Neural progenitor cell (in vitro differentiated cells): ENCODE results near the gene RETN. TPM values are rescaled to one million over a fixed set of nuclear protein-coding genes. Genes with fewer than 3 reads are reported as not detected.

Experiments
- DNase-seq: peaks from one replicate; pipeline ENCODE4 v3.0.0-alpha.2; 2016; ENCODE audit warnings: low spot score
- H2AFZ ChIP-seq: fragments of 200-600 bp; sonication (generic); replicated peaks from 2 replicates; pipeline ENCODE4 v1.6.1; 2016; ENCODE audit warnings: antibody characterized with exemption
- H3F3A ChIP-seq: fragments of 200-600 bp; sonication (generic); 2 replicates; pipeline ENCODE4 v1.6.1; 2016; ENCODE audit warnings: antibody characterized with exemption, low read depth
- H3K27ac ChIP-seq: fragments of 200-600 bp; sonication (generic); 2 replicates; pipeline ENCODE4 v1.5.1; 2016; ENCODE audit warnings: mild to moderate bottlenecking
- H3K27me3 ChIP-seq: fragments of 200-600 bp; sonication (generic); 2 replicates; pipeline ENCODE4 v1.6.1; 2016; ENCODE audit warnings: mild to moderate bottlenecking, moderate library complexity
- H3K36me3 ChIP-seq: fragments of 200-600 bp; sonication (generic); 2 replicates; pipeline ENCODE4 v1.5.1; 2016
- H3K4me1 ChIP-seq: fragments of 200-600 bp; sonication (generic); 2 replicates; pipeline ENCODE4 v1.6.1; 2016; ENCODE audit warnings: mixed run types
- H3K4me2 ChIP-seq: fragments of 200-600 bp; sonication (generic); 2 replicates; pipeline ENCODE4 v1.6.1; 2016
- H3K4me3 ChIP-seq: fragments of 200-600 bp; sonication (generic); 2 replicates; pipeline ENCODE4 v1.5.1; 2016
- H3K79me2 ChIP-seq: fragments of 200-600 bp; sonication (generic); 2 replicates; pipeline ENCODE4 v1.6.1; 2016; ENCODE audit warnings: low read depth
- H3K9ac ChIP-seq: fragments of 200-600 bp; sonication (generic); 2 replicates; pipeline ENCODE4 v1.6.1; 2016
- H3K9me3 ChIP-seq: fragments of 200-600 bp; sonication (generic); 2 replicates; pipeline ENCODE4 v1.5.1; 2016; ENCODE audit warnings: low read depth
- H4K20me1 ChIP-seq: fragments of 200-600 bp; sonication (generic); 2 replicates; pipeline ENCODE4 v1.6.1; 2016; ENCODE audit warnings: low read depth
- H3K27ac Mint-ChIP-seq: 3 replicates; pipeline ENCODE4 v1.8.0; 2021; ENCODE audit warnings: mixed read lengths
- H3K27me3 Mint-ChIP-seq: 2 replicates; pipeline ENCODE4 v1.8.0; 2022; ENCODE audit warnings: low read depth, mild to moderate bottlenecking, inconsistent platforms, moderate library complexity, mixed read lengths; ENCODE audit not compliant: insufficient read depth
- H3K36me3 Mint-ChIP-seq: 3 replicates; pipeline ENCODE4 v1.8.0; 2021; ENCODE audit warnings: mixed read lengths
- H3K4me1 Mint-ChIP-seq: 3 replicates; pipeline ENCODE4 v1.8.0; 2021; ENCODE audit warnings: mixed read lengths
- H3K4me3 Mint-ChIP-seq: 3 replicates; pipeline ENCODE4 v1.8.0; 2021; ENCODE audit warnings: mild to moderate bottlenecking, moderate library complexity, mixed read lengths
- H3K9me3 Mint-ChIP-seq: 3 replicates; pipeline ENCODE4 v1.8.0; 2020; ENCODE audit warnings: mixed read lengths
- EZH2 ChIP-seq: fragments of 200-600 bp; sonication (generic); IDR thresholded peaks from 2 replicates; pipeline ENCODE4 v1.6.1; 2017; ENCODE audit warnings: antibody characterized with exemption, mild to moderate bottlenecking, moderate library complexity
- EZH2phosphoT487 ChIP-seq: fragments of 200-600 bp; sonication (generic); IDR thresholded peaks from 2 replicates; pipeline ENCODE4 v1.6.1; 2017; ENCODE audit warnings: antibody characterized with exemption
- total RNA-seq: library from RNA; depleted of rRNA; stranded (reverse); fragments of >200 nt; gene quantifications from 2 replicates; pipeline ENCODE4 v1.2.3, GENCODE V29; 2015; ENCODE audit warnings: low replicate concordance
- TF ChIP-seq, protein P1 (sequence below): fragments of 200-600 bp; sonication (generic); IDR thresholded peaks from 2 replicates; pipeline ENCODE4 v1.5.1; 2017; ENCODE audit warnings: antibody characterized with exemption, mild to moderate bottlenecking

The RETN gene
- total RNA-seq, 1 donor from 2014 or later = not detected

DNA sequence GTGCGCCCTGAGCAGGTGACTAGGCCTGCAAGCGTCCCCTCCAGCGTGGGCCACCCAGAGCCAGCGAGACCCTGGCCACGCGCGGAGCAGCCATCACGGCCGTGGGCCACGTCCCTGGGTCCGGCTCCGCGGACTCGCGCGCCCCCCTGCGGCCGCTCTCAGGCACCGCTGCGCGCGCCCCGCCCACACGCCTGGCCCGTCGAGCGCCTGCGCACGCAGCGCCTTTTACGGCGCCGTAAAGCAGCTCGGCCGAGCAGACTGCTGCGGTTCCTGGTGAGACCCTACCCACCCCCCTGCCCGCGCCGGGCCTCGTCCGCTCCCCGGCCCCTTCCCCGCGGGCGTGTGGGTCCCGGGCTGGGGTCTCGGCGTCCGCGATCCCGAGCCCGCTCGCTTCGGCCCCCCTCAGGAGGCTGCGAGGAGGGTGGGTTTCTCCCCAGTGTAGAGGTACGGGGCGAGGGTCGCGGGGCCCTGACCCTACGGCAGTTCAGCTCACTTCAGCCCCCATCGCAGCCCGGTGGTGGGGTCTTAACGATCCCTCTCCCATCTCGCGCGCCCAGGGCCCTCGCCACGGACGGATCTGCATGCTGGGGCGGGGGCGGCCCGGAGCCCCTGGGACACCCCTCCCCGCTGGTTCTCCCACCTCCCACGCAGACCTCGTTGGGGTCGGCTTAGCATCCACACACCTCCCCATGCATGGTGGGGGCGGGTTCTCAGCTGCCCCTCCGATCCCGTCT lies 11.9 kb downstream of the RETN start, which contains the start of gene TRAPPC5:
Gene TRAPPC5, plus strand, starts transcription at position 228 of the 734 bp plus-strand sequence. CDS start 1,421 bp downstream, outside the sequence.
- H3K79me2 ChIP-seq = peaks cover 14% of the 10 kb centered on the region
- no peaks in the 10 kb centered on the region for H3K4me1 ChIP-seq
- peak within 1 kb of the TSS; percentile 83 for H2AFZ ChIP-seq
- peak within 1 kb of the TSS; percentile 90 for H3K4me3 Mint-ChIP-seq
- DNase-seq = peak; percentile 96
- H3K9ac ChIP-seq = peak within 1 kb of the TSS; percentile 82
- no peaks in the 10 kb centered on the region for H3F3A ChIP-seq
- H3K27me3 ChIP-seq = peaks cover 45% of the 10 kb centered on the region
- TF ChIP-seq EZH2phosphoT487 = no peak
- TF ChIP-seq, protein P1, sequence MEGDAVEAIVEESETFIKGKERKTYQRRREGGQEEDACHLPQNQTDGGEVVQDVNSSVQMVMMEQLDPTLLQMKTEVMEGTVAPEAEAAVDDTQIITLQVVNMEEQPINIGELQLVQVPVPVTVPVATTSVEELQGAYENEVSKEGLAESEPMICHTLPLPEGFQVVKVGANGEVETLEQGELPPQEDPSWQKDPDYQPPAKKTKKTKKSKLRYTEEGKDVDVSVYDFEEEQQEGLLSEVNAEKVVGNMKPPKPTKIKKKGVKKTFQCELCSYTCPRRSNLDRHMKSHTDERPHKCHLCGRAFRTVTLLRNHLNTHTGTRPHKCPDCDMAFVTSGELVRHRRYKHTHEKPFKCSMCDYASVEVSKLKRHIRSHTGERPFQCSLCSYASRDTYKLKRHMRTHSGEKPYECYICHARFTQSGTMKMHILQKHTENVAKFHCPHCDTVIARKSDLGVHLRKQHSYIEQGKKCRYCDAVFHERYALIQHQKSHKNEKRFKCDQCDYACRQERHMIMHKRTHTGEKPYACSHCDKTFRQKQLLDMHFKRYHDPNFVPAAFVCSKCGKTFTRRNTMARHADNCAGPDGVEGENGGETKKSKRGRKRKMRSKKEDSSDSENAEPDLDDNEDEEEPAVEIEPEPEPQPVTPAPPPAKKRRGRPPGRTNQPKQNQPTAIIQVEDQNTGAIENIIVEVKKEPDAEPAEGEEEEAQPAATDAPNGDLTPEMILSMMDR = peak; percentile 86
- peaks cover 7% of the 10 kb centered on the region for H3K36me3 Mint-ChIP-seq
- no peaks in the 10 kb centered on the region for H3K36me3 ChIP-seq
- peak within 1 kb of the TSS; percentile 99 for H3K4me3 ChIP-seq
- H3K27me3 Mint-ChIP-seq = peaks cover 28% of the 10 kb centered on the region
- H3K9me3 Mint-ChIP-seq = no peaks in the 10 kb centered on the region
- H4K20me1 ChIP-seq = peaks cover 17% of the 10 kb centered on the region
- no peak within 1 kb of the TSS for H3K27ac ChIP-seq
- H3K4me2 ChIP-seq = peak within 1 kb of the TSS; percentile 99
- H3K27ac Mint-ChIP-seq = no peak within 1 kb of the TSS
- no peaks in the 10 kb centered on the region for H3K9me3 ChIP-seq
- H3K4me1 Mint-ChIP-seq = peaks cover 18% of the 10 kb centered on the region

GRCh38 chr19:7681340-7682174 lies 12.7 kb downstream of the RETN start:
- DNase-seq = peak; percentile 92
- Histone ChIP-seq H3F3A (no peaks in the 10 kb centered on the region), H2AFZ (peak overlapping the region; percentile 83), H3K9ac (peak overlapping the region; percentile 82), H3K4me3 (peak overlapping the region; percentile 99), H3K4me1 (no peaks in the 10 kb centered on the region), H4K20me1 (peaks cover 17% of the 10 kb centered on the region), H3K36me3 (no peaks in the 10 kb centered on the region), H3K9me3 (no peaks in the 10 kb centered on the region), H3K27ac (no peak overlapping the region), H3K79me2 (peaks cover 14% of the 10 kb centered on the region), H3K4me2 (peak overlapping the region; percentile 99), H3K27me3 (peaks cover 37% of the 10 kb centered on the region)
- peaks cover 18% of the 10 kb centered on the region for H3K4me1 Mint-ChIP-seq
- H3K4me3 Mint-ChIP-seq = peak overlapping the region; percentile 90
- H3K27ac Mint-ChIP-seq = no peak overlapping the region
- H3K9me3 Mint-ChIP-seq = no peaks in the 10 kb centered on the region
- no peak for TF ChIP-seq EZH2
- TF ChIP-seq, protein P1 = peak; percentile 56
- H3K36me3 Mint-ChIP-seq = peaks cover 7% of the 10 kb centered on the region
- peaks cover 28% of the 10 kb centered on the region for H3K27me3 Mint-ChIP-seq

DNA sequence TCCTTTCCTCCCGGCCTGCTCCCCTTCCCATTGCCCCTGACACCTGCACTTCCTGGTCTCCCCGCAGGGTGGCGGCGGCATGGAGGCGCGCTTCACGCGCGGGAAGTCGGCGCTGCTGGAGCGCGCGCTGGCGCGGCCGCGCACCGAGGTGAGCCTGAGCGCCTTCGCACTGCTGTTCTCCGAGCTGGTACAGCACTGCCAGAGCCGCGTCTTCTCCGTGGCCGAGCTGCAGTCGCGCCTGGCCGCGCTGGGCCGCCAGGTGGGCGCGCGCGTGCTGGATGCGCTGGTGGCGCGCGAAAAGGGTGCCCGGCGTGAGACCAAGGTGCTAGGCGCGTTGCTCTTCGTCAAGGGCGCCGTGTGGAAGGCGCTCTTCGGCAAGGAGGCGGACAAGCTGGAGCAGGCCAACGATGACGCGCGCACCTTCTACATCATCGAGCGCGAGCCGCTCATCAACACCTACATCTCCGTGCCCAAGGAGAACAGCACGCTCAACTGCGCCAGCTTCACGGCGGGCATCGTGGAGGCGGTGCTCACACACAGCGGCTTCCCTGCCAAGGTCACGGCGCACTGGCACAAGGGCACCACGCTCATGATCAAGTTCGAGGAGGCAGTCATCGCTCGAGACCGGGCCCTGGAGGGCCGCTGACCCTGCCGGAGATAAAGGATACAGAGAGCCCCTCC lies 13.5 kb downstream of the RETN start:
- Histone ChIP-seq H3K4me2 (peak overlapping the region; percentile 99), H3K9me3 (no peaks in the 10 kb centered on the region), H2AFZ (no peak overlapping the region), H3F3A (no peaks in the 10 kb centered on the region), H3K36me3 (no peaks in the 10 kb centered on the region), H3K4me1 (no peaks in the 10 kb centered on the region), H3K27me3 (peaks cover 29% of the 10 kb centered on the region), H3K9ac (no peak overlapping the region), H4K20me1 (peaks cover 17% of the 10 kb centered on the region), H3K4me3 (peak overlapping the region; percentile 99), H3K27ac (no peak overlapping the region), H3K79me2 (peaks cover 14% of the 10 kb centered on the region)
- Mint-ChIP-seq H3K27me3 (peaks cover 22% of the 10 kb centered on the region), H3K36me3 (peaks cover 7% of the 10 kb centered on the region), H3K4me1 (peaks cover 18% of the 10 kb centered on the region), H3K27ac (no peak overlapping the region), H3K4me3 (peak overlapping the region; percentile 90), H3K9me3 (no peaks in the 10 kb centered on the region)
- DNase-seq = no peak
- TF ChIP-seq EZH2 = no peak
- TF ChIP-seq, protein P1 = no peak
- no peak for TF ChIP-seq EZH2phosphoT487
